Prostate gland (tissue), 2 donors: ENCODE measurements around the gene FKBP9. TPM values are rescaled to one million over a fixed set of nuclear protein-coding genes. Genes with fewer than 3 reads are reported as not detected.
A peak's percentile ranks its signal among the peaks of the same experiment; 100 is the strongest.

Experiments used
- DNase-seq: peaks from one replicate; pipeline ENCODE4 v3.0.0-alpha.2; 2019; ENCODE audit warnings: low spot score
- H3K27ac ChIP-seq, 2 donors: fragments of 200-600 bp; sonication (generic); 2 replicates each; pipeline ENCODE4 v1.5.1; 2017 to 2019
- H3K27me3 ChIP-seq: fragments of 200-600 bp; sonication (generic); replicated peaks from 2 replicates; pipeline ENCODE4 v1.5.1; 2019; ENCODE audit not compliant: insufficient read depth
- H3K36me3 ChIP-seq, 2 donors: fragments of 200-600 bp; sonication (generic); 1 replicate in 1 of 2; 2 replicates in 1 of 2; pipeline versions ENCODE4 v1.5.1 to v1.8.1; 2017 to 2019
- H3K4me1 ChIP-seq: fragments of 200-600 bp; sonication (generic); replicated peaks from 2 replicates; pipeline ENCODE4 v1.5.1; 2019
- H3K4me3 ChIP-seq, 2 donors: fragments of 200-600 bp; sonication (generic); 2 replicates each; pipeline ENCODE4 v1.5.1; 2017 to 2019
- H3K9me3 ChIP-seq: fragments of 200-600 bp; sonication (generic); 2 replicates; pipeline ENCODE4 v1.5.1; 2017
- CTCF ChIP-seq, 4 experiments: fragments of 200-600 bp in 2 of 4; fragments of 450-650 bp in 2 of 4; sonication (generic) in 2 of 4; IDR thresholded peaks; 1 replicate in 3 of 4; 2 replicates in 1 of 4; pipeline ENCODE4 v1.5.1; 2016 to 2019; ENCODE audit warnings: antibody characterized with exemption in 4 of 4, mild to moderate bottlenecking in 2 of 4, moderate library complexity in 2 of 4
- POLR2A ChIP-seq: fragments of 450-650 bp; IDR thresholded peaks from one replicate; pipeline ENCODE4 v1.6.1; 2016; ENCODE audit warnings: antibody characterized with exemption, mild to moderate bottlenecking
- POLR2AphosphoS5 ChIP-seq: sonication (generic); formaldehyde crosslinking; IDR thresholded peaks from one replicate; pipeline ENCODE4 v1.6.1; 2017; ENCODE audit warnings: antibody characterized with exemption
- WGBS: methylation state at CpG from one replicate; pipeline ENCODE4 v1.1.5; 2018; 5-methylcytosine and 5-hydroxymethylcytosine counted together
- intact Hi-C: fragments of 100-400 bp; cut with DNase I; formaldehyde crosslinking; loops from one replicate; pipeline ENCODE4 v1.14.2; 2022
- small RNA-seq, 2 donors: library from RNA; depleted of rRNA; stranded (forward); fragments of <200 nt; gene quantifications; one replicate each; pipeline ENCODE3, GENCODE V24; 2016
- total RNA-seq, 2 donors: library from RNA; depleted of rRNA; stranded (reverse); fragments of >200 nt; gene quantifications; one replicate each; pipeline ENCODE4 v1.1.0, GENCODE V29; 2016

Gene FKBP9
- total RNA-seq, 2 donors from 2014 or later, result 115 to 137 TPM

DNA sequence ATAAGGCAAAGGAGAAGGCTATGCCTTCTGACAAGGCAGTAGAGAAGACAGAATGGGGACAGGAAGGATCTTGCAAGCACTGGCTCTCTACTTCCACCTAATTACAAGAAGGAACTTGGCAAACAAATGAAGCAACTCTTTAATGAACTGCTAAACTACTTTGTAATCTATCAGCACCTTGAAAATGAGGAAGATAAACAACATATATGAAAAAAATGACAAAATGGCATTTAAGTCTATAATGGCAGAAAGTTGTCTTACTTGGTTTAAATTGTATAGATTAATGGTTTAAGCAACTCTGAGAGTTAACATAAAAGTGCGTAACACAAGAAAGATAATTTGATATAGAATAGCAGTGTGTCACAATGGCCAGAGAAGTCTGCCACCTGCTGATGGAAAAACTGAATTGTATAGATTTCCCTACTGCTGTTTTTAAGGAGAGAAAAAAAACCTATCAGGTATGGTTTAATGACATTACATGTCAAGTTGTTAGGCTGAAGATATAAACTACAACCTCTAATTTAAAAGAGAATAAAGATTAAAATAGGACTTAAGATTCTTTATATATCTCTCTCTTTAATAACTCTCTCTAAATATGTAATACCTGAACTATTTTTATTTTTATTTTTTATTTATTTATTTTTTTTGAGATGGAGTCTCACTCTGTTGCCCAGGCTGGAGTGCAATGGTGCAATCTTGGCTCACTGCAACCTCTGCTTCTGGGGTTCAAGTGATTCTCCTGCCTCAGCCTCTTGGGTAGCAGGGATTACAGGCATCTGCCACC, 93.5 kb downstream of the FKBP9 start:
- WGBS, result 0% methylated on average over 1 of the region's 1 CpG
- H3K27me3 ChIP-seq, result no peaks in the 10 kb centered on the region
- H3K4me3 ChIP-seq, result no peak overlapping the region
- H3K36me3 ChIP-seq, result no peaks in the 10 kb centered on the region
- H3K4me1 ChIP-seq, result no peaks in the 10 kb centered on the region
- no peaks in the 10 kb centered on the region for H3K9me3 ChIP-seq
- DNase-seq, result peak; percentile 41
- TF ChIP-seq CTCF (IDR thresholded peaks at IDR 0.05) (peak; percentile 28 to 84 (median 67)), POLR2A (no peak)
- no peak overlapping the region for H3K27ac ChIP-seq
- intact Hi-C loops, result no loop called here

GRCh38 chr7:33053721-33054120, 96.5 kb downstream of the FKBP9 start:
- H3K4me1 ChIP-seq, result no peaks in the 10 kb centered on the region
- TF ChIP-seq POLR2AphosphoS5 (no peak), CTCF (IDR thresholded peaks at IDR 0.05) (no peak), POLR2A (no peak)
- 47% methylated on average over 1 of the region's 1 CpG for WGBS
- no peaks in the 10 kb centered on the region for H3K36me3 ChIP-seq
- DNase-seq, result no peak
- H3K27ac ChIP-seq, result no peak overlapping the region
- H3K27me3 ChIP-seq, result no peaks in the 10 kb centered on the region
- no peak overlapping the region for H3K4me3 ChIP-seq
- no peaks in the 10 kb centered on the region for H3K9me3 ChIP-seq
- intact Hi-C loops, result no loop called here

DNA sequence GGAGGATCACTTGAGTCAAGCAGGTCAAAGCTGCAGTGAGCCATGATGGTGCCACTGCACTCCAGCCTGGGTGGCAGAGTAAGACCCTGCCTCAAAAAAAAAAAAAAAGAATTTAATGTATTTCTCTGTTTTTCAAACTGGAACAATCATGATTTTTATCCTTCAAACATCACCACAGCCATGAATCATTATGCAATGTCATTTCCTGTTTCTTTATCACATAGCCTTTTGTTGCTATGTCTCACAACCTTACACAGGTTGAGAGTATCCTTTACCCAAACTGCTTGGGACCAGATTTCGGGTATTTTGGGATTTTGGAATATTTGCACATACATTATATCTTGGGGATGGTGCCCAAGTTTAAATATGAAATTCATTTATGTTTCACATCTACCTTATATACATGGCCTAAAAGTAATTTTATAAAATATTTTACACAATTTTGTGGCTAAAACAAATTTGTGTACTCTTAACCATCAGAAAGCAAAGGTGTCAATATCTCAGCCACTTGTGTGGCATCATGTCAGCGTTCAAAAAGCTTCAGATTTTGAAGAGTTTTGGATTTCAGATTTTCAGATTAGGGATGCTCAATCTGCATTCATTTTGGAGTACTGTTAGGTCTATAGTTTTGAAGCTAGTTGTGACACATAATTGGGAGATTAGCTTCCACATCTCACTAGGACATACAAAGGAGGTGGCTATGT, 97.2 kb downstream of the FKBP9 start:
- Histone ChIP-seq H3K4me3 (no peak overlapping the region), H3K9me3 (no peaks in the 10 kb centered on the region), H3K36me3 (no peaks in the 10 kb centered on the region), H3K27ac (no peak overlapping the region), H3K27me3 (no peaks in the 10 kb centered on the region), H3K4me1 (no peaks in the 10 kb centered on the region)
- no peak for TF ChIP-seq CTCF (IDR thresholded peaks at IDR 0.05)
- TF ChIP-seq POLR2A, result no peak
- TF ChIP-seq POLR2AphosphoS5, result no peak
- intact Hi-C loops, result no loop called here
- no peak for DNase-seq
- 83% methylated on average over 2 of the region's 2 CpGs for WGBS

GRCh38 chr7:33055158-33055557, 97.9 kb downstream of the FKBP9 start:
- DNase-seq, result no peak
- Histone ChIP-seq H3K4me3 (no peak overlapping the region), H3K36me3 (no peaks in the 10 kb centered on the region), H3K27me3 (no peaks in the 10 kb centered on the region), H3K4me1 (no peaks in the 10 kb centered on the region), H3K27ac (no peak overlapping the region), H3K9me3 (no peaks in the 10 kb centered on the region)
- intact Hi-C loops, result no loop called here
- TF ChIP-seq POLR2AphosphoS5, result no peak
- TF ChIP-seq POLR2A, result no peak
- TF ChIP-seq CTCF (IDR thresholded peaks at IDR 0.05), result no peak
- 96% methylated on average over 5 of the region's 5 CpGs for WGBS

Small RNAs within 50 kb of the gene (small RNA-seq; reads per million reads assigned to genes)
- gene AC083863.1 (0 reads per million in 2 donors), gene RN7SL505P (0 reads per million in 2 donors), gene RNU6-388P (0 reads per million in 2 donors), gene RPS29P14 (0 reads per million in 2 donors)

Other genes starting within 250 kb of the FKBP9 start
- gene KBTBD2, start 65.7 kb upstream of the FKBP9 start, total RNA-seq, result 10 to 100 TPM; 13.3 to 38.7 TPM
- 10 to 100 TPM; 16.9 to 23.9 TPM for gene NT5C3A, start 105.3 kb downstream of the FKBP9 start, total RNA-seq
- 10 to 100 TPM in 1 of 2 donors, 1 to 10 TPM in 1; 7.8 to 18.0 TPM for gene RP9, start 152.0 kb downstream of the FKBP9 start, total RNA-seq
- 10 to 100 TPM; 19.6 to 36.8 TPM for gene BBS9, start 172.1 kb downstream of the FKBP9 start, total RNA-seq